Measurements from ENCODE around the gene ZDHHC5. TPM values are rescaled to one million over a fixed set of nuclear protein-coding genes. Genes with fewer than 3 reads are reported as not detected.

The ZDHHC5 gene
- total and polyA plus RNA-seq, 2 of the 13 experiments (the other 11 are each of a cell fraction or from before 2014, with no cell fraction given): 26.6 to 34.0 TPM

- intact Hi-C loops (cut with micrococcal nuclease; ENCODE audit: unreplicated experiment) (no loop called here), in situ Hi-C loops (cut with HindIII; ENCODE audit: extremely low pct_ligation_motif_present, low pct_unique_long_range_greater_than_20kb) (no loop called here)
- WGBS (ENCODE audit: low lambda C conversion rate): 98% methylated on average over 6 of the region's 6 CpGs
- Histone ChIP-seq H3K9ac (ENCODE audit: insufficient read depth, low read depth, low read length) (no peak overlapping the region), H3K36me3 (replicated peaks in 1 of 2; ENCODE audit: control insufficient read depth in 1 of 2, insufficient read depth in 2 of 2, low read length in 2 of 2) (peaks cover 8 to 40% of the 10 kb centered on the region in 2 experiments), H3K4me1 (ENCODE audit: insufficient read depth, low read length) (peaks cover 10% of the 10 kb centered on the region), H3K27ac (ENCODE audit: extremely low read length, insufficient read depth, low read length) (no peak overlapping the region), H3K4me2 (ENCODE audit: low read depth, low read length) (no peak overlapping the region), H3K4me3 (replicated peaks in 1 of 3; ENCODE audit: insufficient read depth in 1 of 3, low read depth in 2 of 3, low read length in 3 of 3) (no peak overlapping the region), H2AFZ (ENCODE audit: low read length) (no peak overlapping the region), H3K27me3 (ENCODE audit: control insufficient read depth in 1 of 2, insufficient read depth in 2 of 2, low read length in 2 of 2) (no peaks in the 10 kb centered on the region), H3K9me3 (ENCODE audit: low read length) (no peaks in the 10 kb centered on the region), H4K20me1 (ENCODE audit: insufficient read depth, low read length) (no peaks in the 10 kb centered on the region), H3K79me2 (ENCODE audit: insufficient read depth, low read length) (peaks cover 5% of the 10 kb centered on the region)
- ATAC-seq: no peak; the same call in 2 of the 3 replicates
- CTCF ChIA-PET (ENCODE audit: low intra/inter-chr PET ratio, low total read pairs): no interaction called here
- POLR2A ChIA-PET: no interaction called here
- no peak for DNase-seq (ENCODE audit: low spot score)
- no peak for TF ChIP-seq SYNCRIP (IDR thresholded peaks at IDR 0.05; ENCODE audit: insufficient read depth, low read depth, low read length)
- TF ChIP-seq, protein P1, sequence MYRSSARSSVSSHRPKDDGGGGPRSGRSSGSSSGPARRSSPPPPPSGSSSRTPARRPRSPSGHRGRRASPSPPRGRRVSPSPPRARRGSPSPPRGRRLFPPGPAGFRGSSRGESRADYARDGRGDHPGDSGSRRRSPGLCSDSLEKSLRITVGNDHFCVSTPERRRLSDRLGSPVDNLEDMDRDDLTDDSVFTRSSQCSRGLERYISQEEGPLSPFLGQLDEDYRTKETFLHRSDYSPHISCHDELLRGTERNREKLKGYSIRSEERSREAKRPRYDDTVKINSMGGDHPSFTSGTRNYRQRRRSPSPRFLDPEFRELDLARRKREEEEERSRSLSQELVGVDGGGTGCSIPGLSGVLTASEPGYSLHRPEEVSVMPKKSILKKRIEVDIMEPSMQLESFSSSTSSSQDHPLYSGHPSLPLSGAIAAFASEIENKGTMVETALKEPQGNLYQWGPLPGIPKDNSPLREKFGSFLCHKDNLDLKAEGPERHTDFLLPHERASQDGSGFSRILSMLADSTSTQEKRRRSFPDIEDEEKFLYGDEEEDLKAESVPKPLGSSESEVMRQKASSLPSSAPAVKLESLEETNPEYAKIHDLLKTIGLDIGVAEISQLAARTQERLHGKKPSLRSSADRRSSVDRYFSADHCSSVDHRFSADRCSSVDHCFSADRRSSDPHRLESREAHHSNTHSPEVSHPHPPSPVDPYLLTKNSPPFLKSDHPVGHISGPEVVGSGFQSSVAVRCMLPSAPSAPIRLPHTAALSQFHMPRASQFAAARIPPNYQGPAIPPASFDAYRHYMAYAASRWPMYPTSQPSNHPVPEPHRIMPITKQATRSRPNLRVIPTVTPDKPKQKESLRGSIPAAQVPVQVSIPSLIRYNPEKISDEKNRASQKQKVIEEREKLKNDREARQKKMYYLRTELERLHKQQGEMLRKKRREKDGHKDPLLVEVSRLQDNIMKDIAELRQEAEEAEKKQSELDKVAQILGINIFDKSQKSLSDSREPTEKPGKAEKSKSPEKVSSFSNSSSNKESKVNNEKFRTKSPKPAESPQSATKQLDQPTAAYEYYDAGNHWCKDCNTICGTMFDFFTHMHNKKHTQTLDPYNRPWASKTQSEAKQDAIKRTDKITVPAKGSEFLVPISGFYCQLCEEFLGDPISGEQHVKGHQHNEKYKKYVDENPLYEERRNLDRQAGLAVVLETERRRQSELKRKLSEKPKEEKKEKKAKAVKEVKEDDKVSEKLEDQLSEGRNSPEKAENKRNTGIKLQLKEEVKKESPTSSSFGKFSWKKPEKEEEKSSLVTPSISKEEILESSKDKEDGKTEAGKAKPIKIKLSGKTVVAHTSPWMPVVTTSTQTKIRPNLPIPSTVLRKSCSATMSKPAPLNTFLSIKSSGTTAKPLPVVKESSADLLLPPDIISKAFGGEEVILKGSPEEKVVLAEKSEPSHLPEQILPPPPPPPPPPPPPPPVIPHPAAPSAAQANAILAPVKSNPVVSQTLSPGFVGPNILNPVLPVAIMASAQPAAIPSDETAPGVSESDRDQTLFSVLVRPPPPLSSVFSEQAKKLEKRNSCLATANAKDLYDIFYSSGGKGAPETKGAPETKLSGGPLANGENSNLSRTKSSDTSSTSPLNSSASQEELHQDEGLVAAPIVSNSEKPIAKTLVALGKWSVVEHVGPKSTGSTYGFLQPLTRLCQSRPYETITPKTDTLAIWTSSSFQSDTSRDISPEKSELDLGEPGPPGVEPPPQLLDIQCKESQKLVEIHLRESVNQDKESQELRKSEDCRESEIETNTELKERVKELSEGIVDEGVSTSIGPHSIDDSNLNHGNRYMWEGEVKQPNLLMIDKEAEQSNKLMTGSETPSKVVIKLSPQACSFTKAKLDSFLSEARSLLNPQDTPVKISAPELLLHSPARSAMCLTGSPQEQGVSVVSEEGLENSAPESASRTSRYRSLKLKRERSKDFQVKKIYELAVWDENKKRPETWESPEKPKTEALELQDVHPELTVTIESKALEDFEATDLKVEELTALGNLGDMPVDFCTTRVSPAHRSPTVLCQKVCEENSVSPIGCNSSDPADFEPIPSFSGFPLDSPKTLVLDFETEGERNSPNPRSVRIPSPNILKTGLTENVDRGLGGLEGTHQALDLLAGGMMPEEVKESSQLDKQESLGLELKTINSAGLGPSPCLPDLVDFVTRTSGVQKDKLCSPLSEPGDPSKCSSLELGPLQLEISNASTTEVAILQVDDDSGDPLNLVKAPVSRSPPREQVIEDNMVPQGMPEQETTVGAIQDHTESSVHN (CRISPR knock-in tag; IDR thresholded peaks at IDR 0.05): no peak
- TF ChIP-seq, protein P2, sequence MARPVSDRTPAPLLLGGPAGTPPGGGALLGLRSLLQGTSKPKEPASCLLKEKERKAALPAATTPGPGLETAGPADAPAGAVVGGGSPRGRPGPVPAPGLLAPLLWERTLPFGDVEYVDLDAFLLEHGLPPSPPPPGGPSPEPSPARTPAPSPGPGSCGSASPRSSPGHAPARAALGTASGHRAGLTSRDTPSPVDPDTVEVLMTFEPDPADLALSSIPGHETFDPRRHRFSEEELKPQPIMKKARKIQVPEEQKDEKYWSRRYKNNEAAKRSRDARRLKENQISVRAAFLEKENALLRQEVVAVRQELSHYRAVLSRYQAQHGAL (CRISPR knock-in tag; IDR thresholded peaks at IDR 0.05; ENCODE audit: not compliant biosample characterization): no peak
- no peak for FAIRE-seq
- BruUV-seq (replicated peaks): no TSS peak
Measured at GRCh38 chr11:57704932-57705331, 37.0 kb downstream of the ZDHHC5 start.
